H1 (cell line): ENCODE results near the gene CNTNAP3B. TPM values are rescaled to one million over a fixed set of nuclear protein-coding genes. Genes with fewer than 3 reads are reported as not detected.
"Not testable (repeated sequence)": the region's sequence is repeated elsewhere in the genome, so short reads cannot be mapped to it uniquely, and the experiment has no call there.

Source experiments
- CTCF ChIA-PET: fragments of 300-600 bp; sonication (Branson Sonifier 250); formaldehyde crosslinking; loops from one replicate; lab custom pipeline; 2021; ENCODE audit not compliant: partially characterized antibody; lab: Charles Lee
- POLR2A ChIA-PET: fragments of 300-600 bp; sonication (Branson Sonifier 250); formaldehyde crosslinking; loops from one replicate; lab custom pipeline; 2021; ENCODE audit warnings: inconsistent platforms; ENCODE audit not compliant: partially characterized antibody; lab: Charles Lee
- DNase-seq, 2 experiments: peaks; one replicate each; pipeline versions ENCODE4 v3.0.0 to v3.0.0-alpha.2; 2010 to 2022; ENCODE audit warnings: low spot score in 2 of 2, low read depth in 1 of 2, mixed read lengths in 1 of 2
- FAIRE-seq: peaks from 2 replicates; lab custom pipeline; 2011; peaks lifted over from hg19 to GRCh38; lab: Jason Lieb, UNC
- H2AFZ ChIP-seq: 2 replicates; pipeline ENCODE4 v1.8.1; 2012; ENCODE audit warnings: low read length, inconsistent platforms
- H2AK5ac ChIP-seq: 2 replicates; pipeline ENCODE4 v1.6.1; 2013; ENCODE audit warnings: low read depth, low read length
- H2BK120ac ChIP-seq: replicated peaks from 2 replicates; pipeline ENCODE3; 2013; ENCODE audit warnings: low read depth, low read length, inconsistent platforms
- H2BK12ac ChIP-seq: 2 replicates; pipeline ENCODE4 v1.6.1; 2013; ENCODE audit warnings: low read depth, low read length
- H2BK15ac ChIP-seq: 2 replicates; pipeline ENCODE4 v1.6.1; 2013; ENCODE audit warnings: low read length
- H2BK20ac ChIP-seq: 2 replicates; pipeline ENCODE4 v1.6.1; 2013; ENCODE audit warnings: low read length
- H2BK5ac ChIP-seq: 2 replicates; pipeline ENCODE4 v1.6.1; 2013; ENCODE audit warnings: low read depth, low read length
- H3K14ac ChIP-seq: 2 replicates; pipeline ENCODE4 v1.6.1; 2013; ENCODE audit warnings: inconsistent platforms; ENCODE audit not compliant: insufficient read length
- H3K18ac ChIP-seq: 2 replicates; pipeline ENCODE4 v1.6.1; 2013; ENCODE audit warnings: low read length; ENCODE audit errors: extremely low read depth
- H3K23ac ChIP-seq: 2 replicates; pipeline ENCODE4 v1.6.1; 2013; ENCODE audit warnings: inconsistent platforms; ENCODE audit not compliant: insufficient read length
- H3K23me2 ChIP-seq: 2 replicates; pipeline ENCODE4 v1.6.1; 2013; ENCODE audit warnings: low read depth, low read length
- H3K27ac ChIP-seq: 2 replicates; pipeline ENCODE4 v1.6.1; 2011; ENCODE audit warnings: low read depth, low read length, inconsistent platforms
- H3K27me3 ChIP-seq, 4 experiments: replicated peaks in 1 of 4; 1 replicate in 1 of 4; 2 replicates in 3 of 4; pipeline versions ENCODE4 v1.6.1 to v1.8.1; 2011 to 2013; ENCODE audit warnings: low read length in 3 of 4, mild to moderate bottlenecking in 3 of 4, inconsistent platforms in 2 of 4, mixed read lengths in 2 of 4, moderate library complexity in 1 of 4; ENCODE audit not compliant: control insufficient read depth in 3 of 4, insufficient read depth in 3 of 4; ENCODE audit errors: extremely low read depth in 1 of 4
- H3K36me3 ChIP-seq, 4 experiments: 2 replicates each; pipeline versions ENCODE4 v1.6.1 to v1.8.1; 2011 to 2013; ENCODE audit warnings: mild to moderate bottlenecking in 4 of 4, low read length in 3 of 4, moderate library complexity in 2 of 4, control low read depth in 1 of 4, inconsistent platforms in 1 of 4; ENCODE audit not compliant: insufficient read depth in 4 of 4, control insufficient read depth in 2 of 4
- H3K4ac ChIP-seq: replicated peaks from 2 replicates; pipeline ENCODE3; 2013; ENCODE audit warnings: low read length, low read depth, mixed read lengths, inconsistent platforms; ENCODE audit not compliant: insufficient read length
- H3K4me1 ChIP-seq, 4 experiments: replicated peaks in 1 of 4; 1 replicate in 1 of 4; 2 replicates in 3 of 4; pipeline versions ENCODE4 v1.6.1 to v1.8.1; 2011 to 2013; ENCODE audit warnings: low read length in 3 of 4, inconsistent platforms in 2 of 4, mixed read lengths in 1 of 4; ENCODE audit not compliant: insufficient read depth in 4 of 4, control insufficient read depth in 3 of 4
- H3K4me2 ChIP-seq, 2 experiments: 2 replicates each; pipeline versions ENCODE4 v1.6.1 to v1.8.1; 2011 to 2013; ENCODE audit warnings: low read depth in 2 of 2, low read length in 2 of 2, control low read depth in 1 of 2, inconsistent platforms in 1 of 2, mild to moderate bottlenecking in 1 of 2; ENCODE audit not compliant: insufficient read depth in 1 of 2
- H3K4me3 ChIP-seq, 4 experiments: fragments of 200-600, 300-600 bp in 1 of 4; sonication (generic), shearing (Covaris generic), sonication (Bioruptor Twin) in 1 of 4; 2 replicates each; pipeline versions ENCODE4 v1.5.1 to v1.8.1; 2011 to 2016; ENCODE audit warnings: low read length in 4 of 4, low read depth in 3 of 4, control low read depth in 2 of 4, inconsistent platforms in 2 of 4, mild to moderate bottlenecking in 2 of 4, mixed read lengths in 1 of 4, moderate library complexity in 1 of 4; ENCODE audit not compliant: insufficient read depth in 2 of 4; ENCODE audit errors: extremely low read depth in 1 of 4
- H3K56ac ChIP-seq: replicated peaks from 2 replicates; pipeline ENCODE3; 2013; ENCODE audit warnings: low read depth, mild to moderate bottlenecking, mixed read lengths, low read length, inconsistent platforms; ENCODE audit not compliant: insufficient read length
- H3K79me1 ChIP-seq: 2 replicates; pipeline ENCODE4 v1.6.1; 2013; ENCODE audit warnings: low read depth, low read length, control low read depth
- H3K79me2 ChIP-seq, 2 experiments: 2 replicates each; pipeline versions ENCODE4 v1.6.1 to v1.8.1; 2012 to 2013; ENCODE audit warnings: low read length in 2 of 2, mild to moderate bottlenecking in 2 of 2, inconsistent platforms in 1 of 2; ENCODE audit not compliant: insufficient read depth in 2 of 2, control insufficient read depth in 1 of 2
- H3K9ac ChIP-seq, 4 experiments: replicated peaks in 1 of 4; 1 replicate in 1 of 4; 2 replicates in 3 of 4; pipeline versions ENCODE4 v1.6.1 to v1.8.1; 2011 to 2013; ENCODE audit warnings: low read depth in 3 of 4, low read length in 3 of 4, control low read depth in 2 of 4, mild to moderate bottlenecking in 2 of 4, moderate library complexity in 2 of 4, inconsistent platforms in 1 of 4; ENCODE audit errors: extremely low read depth in 1 of 4
- H3K9me3 ChIP-seq, 2 experiments: 2 replicates each; pipeline versions ENCODE4 v1.6.1 to v1.8.1; 2012 to 2013; ENCODE audit warnings: mild to moderate bottlenecking in 2 of 2, moderate library complexity in 2 of 2, control low read depth in 1 of 2, inconsistent platforms in 1 of 2, low read depth in 1 of 2, low read length in 1 of 2, mixed read lengths in 1 of 2; ENCODE audit not compliant: insufficient read depth in 2 of 2
- H4K20me1 ChIP-seq, 2 experiments: replicated peaks in 1 of 2; 2 replicates each; pipeline versions ENCODE3 to v1.8.1; 2011 to 2013; ENCODE audit warnings: inconsistent platforms in 2 of 2, low read length in 2 of 2, mild to moderate bottlenecking in 1 of 2; ENCODE audit not compliant: insufficient read depth in 2 of 2, control insufficient read depth in 1 of 2
- H4K5ac ChIP-seq: 2 replicates; pipeline ENCODE4 v1.6.1; 2013; ENCODE audit warnings: low read length, low read depth, mixed read lengths, inconsistent platforms; ENCODE audit not compliant: insufficient read length
- H4K8ac ChIP-seq: 2 replicates; pipeline ENCODE4 v1.8.0; 2013; ENCODE audit warnings: mild to moderate bottlenecking, moderate library complexity, low read length, inconsistent platforms; ENCODE audit not compliant: insufficient read depth; ENCODE audit errors: extremely low read depth
- H4K91ac ChIP-seq: replicated peaks from 2 replicates; pipeline ENCODE3; 2013; ENCODE audit warnings: low read length, mixed read lengths, inconsistent platforms; ENCODE audit not compliant: insufficient read length
- WGBS, 2 experiments: shearing (Covaris generic) in 1 of 2; methylation state at CpG; one replicate each; pipeline versions ENCODE4 v1.1.6 to v1.1.7; 2013 to 2015; ENCODE audit warnings: low lambda C conversion rate in 2 of 2, mixed read lengths in 2 of 2, inconsistent platforms in 1 of 2, low coverage in 1 of 2, missing lambda C conversion rate in 1 of 2; ENCODE audit not compliant: insufficient replicate concordance in 2 of 2, insufficient coverage in 1 of 2, insufficient read length in 1 of 2; ENCODE audit errors: extremely low coverage in 1 of 2, missing lambda C conversion rate in 1 of 2; 5-methylcytosine and 5-hydroxymethylcytosine counted together
- polyA plus RNA-seq, 7 experiments: library from polyadenylated mRNA; depleted of rRNA in 3 of 7; stranded (reverse) in 5 of 7; unstranded in 2 of 7; fragments of >200 nt in 5 of 7; fragments of 200-250 nt in 2 of 7; gene quantifications; 1 replicate in 5 of 7; 2 replicates in 1 of 7; 4 replicates in 1 of 7; pipeline versions ENCODE4 v1.2.1 to v1.2.3, GENCODE V29; 2011 to 2013; ENCODE audit warnings: missing spikeins in 2 of 7, mixed read lengths in 2 of 7
- total RNA-seq: library from RNA; stranded (reverse); fragmentation: NEBNext Ultra II Directional; extraction: Animal tissue kit (Norgen Biotek cat#: 25700); gene quantifications from 2 replicates; pipeline ENCODE4 v1.2.1, GENCODE V29; 2021

Gene CNTNAP3B
- total and polyA plus RNA-seq, 2 of the 8 experiments (the other 6 are each of a cell fraction or from before 2014, with no cell fraction given) = 1.3 to 2.9 TPM

- H2AFZ ChIP-seq, H3K9me3 ChIP-seq, H2BK20ac ChIP-seq, H4K20me1 ChIP-seq, CTCF ChIA-PET, H3K18ac ChIP-seq, H4K5ac ChIP-seq, H2BK5ac ChIP-seq, H3K9ac ChIP-seq, POLR2A ChIA-PET, H3K23me2 ChIP-seq, H3K27me3 ChIP-seq, H2AK5ac ChIP-seq, H2BK12ac ChIP-seq, H3K4ac ChIP-seq, H2BK120ac ChIP-seq, H3K79me1 ChIP-seq, DNase-seq, H3K4me3 ChIP-seq, H3K79me2 ChIP-seq, H3K14ac ChIP-seq, H3K36me3 ChIP-seq, H2BK15ac ChIP-seq, FAIRE-seq, H4K8ac ChIP-seq, H3K4me1 ChIP-seq, H3K4me2 ChIP-seq, H4K91ac ChIP-seq, H3K27ac ChIP-seq, H3K56ac ChIP-seq, H3K23ac ChIP-seq: not testable (repeated sequence)
- no CpG with 5 or more reads among the region's 2 CpGs for whole genome bisulfite sequencing, 2 experiments
Observed at GRCh38 chr9:41980271-41980670, 149.0 kb downstream of the CNTNAP3B start.

- CTCF ChIA-PET = not testable (repeated sequence)
- no CpG with 5 or more reads among the region's 5 CpGs for WGBS, 2 experiments
Observed at GRCh38 chr9:41977965-41978600, 151.1 kb downstream of the CNTNAP3B start.

More at GRCh38 chr9:41977965-41978600, 151.1 kb downstream of the CNTNAP3B start:
- H2BK120ac ChIP-seq, H2BK20ac ChIP-seq, H3K27me3 ChIP-seq, H2AK5ac ChIP-seq, POLR2A ChIA-PET, H3K9me3 ChIP-seq, H3K4me1 ChIP-seq, H4K5ac ChIP-seq, H4K8ac ChIP-seq, H4K20me1 ChIP-seq, H3K23me2 ChIP-seq, H3K79me2 ChIP-seq, H3K4me2 ChIP-seq, H3K56ac ChIP-seq, DNase-seq, H3K36me3 ChIP-seq, FAIRE-seq, H3K4ac ChIP-seq, H2AFZ ChIP-seq, H2BK5ac ChIP-seq, H2BK12ac ChIP-seq, H3K4me3 ChIP-seq, H3K14ac ChIP-seq, H3K18ac ChIP-seq, H2BK15ac ChIP-seq, H3K79me1 ChIP-seq, H4K91ac ChIP-seq, H3K9ac ChIP-seq, H3K27ac ChIP-seq, H3K23ac ChIP-seq: not testable (repeated sequence)
